ENCODE data around the gene BLOC1S2.

DNA sequence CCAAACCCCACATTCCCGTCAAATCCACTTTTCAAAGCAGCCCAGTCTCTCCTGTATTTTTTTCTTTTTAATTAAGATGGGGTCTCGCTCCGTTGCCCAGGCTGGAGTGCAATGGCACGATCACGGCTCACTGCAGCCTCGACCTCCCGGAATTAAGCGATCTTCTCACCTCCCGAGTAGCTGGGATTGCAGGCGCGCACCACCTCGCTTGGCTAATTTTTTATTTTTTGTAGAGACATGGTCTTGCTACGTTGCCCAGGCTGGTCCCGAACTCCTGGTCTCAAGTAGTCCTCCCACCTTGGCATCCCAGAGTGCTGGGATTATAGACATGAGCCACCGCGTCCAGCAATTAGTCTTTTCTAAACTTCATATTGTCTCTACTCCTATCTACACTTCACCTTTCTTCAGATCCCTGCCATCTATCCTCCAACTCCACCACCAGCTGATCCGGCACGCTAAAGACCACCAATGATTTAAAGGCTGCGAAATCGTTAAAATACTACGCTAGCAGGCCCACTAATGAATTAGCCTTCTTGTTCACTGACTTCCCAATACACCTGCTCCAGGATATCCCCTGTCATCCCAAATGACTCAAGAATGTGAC lies 56.6 kb downstream of the BLOC1S2 start:
- TF ChIP-seq ZNF274 (IDR thresholded peaks at IDR 0.05; ENCODE audit: low read depth, low read length) (no peak), SUZ12 (IDR thresholded peaks at IDR 0.05; ENCODE audit: extremely low read depth, insufficient read depth, insufficient read length) (no peak), YY1 (IDR thresholded peaks at IDR 0.05; ENCODE audit: insufficient read depth, insufficient read length) (no peak)

Data from NT2/D1 (cell line).